Measurements from ENCODE around the gene PTGER1.
"Not testable (repeated sequence)": the region's sequence is repeated elsewhere in the genome, so short reads cannot be mapped to it uniquely, and the experiment has no call there.

The PTGER1 gene, protein sequence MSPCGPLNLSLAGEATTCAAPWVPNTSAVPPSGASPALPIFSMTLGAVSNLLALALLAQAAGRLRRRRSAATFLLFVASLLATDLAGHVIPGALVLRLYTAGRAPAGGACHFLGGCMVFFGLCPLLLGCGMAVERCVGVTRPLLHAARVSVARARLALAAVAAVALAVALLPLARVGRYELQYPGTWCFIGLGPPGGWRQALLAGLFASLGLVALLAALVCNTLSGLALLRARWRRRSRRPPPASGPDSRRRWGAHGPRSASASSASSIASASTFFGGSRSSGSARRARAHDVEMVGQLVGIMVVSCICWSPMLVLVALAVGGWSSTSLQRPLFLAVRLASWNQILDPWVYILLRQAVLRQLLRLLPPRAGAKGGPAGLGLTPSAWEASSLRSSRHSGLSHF

GRCh38 chr19:14475251-14476073, at the start of gene PTGER1:
Gene PTGER1 (minus strand): TSS chr19:14475354. CDS start chr19:14474320, 1,034 bp downstream.
- DNase-seq (ENCODE audit: low spot score): no peak

DNA sequence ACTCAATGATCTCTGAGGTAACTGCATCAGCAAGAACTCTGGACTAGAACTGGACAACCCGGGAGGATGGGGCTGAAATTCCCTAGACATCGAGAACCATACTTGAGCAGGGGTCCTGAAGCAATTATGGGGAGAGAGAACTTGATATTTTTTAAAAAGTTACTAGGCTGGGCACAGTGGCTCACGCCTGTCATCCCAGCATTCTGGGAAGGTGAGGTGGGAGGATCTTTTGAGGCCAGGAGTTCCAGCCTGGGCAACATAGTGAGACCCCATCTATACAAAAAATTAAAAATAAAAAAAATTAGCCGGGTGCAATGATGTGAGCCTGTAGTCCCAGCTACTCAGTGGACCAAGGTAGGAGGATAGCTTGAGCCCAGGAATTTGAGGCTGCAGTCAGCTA, 45.4 kb upstream of the PTGER1 start:
- DNase-seq (ENCODE audit: low spot score): no peak

DNA sequence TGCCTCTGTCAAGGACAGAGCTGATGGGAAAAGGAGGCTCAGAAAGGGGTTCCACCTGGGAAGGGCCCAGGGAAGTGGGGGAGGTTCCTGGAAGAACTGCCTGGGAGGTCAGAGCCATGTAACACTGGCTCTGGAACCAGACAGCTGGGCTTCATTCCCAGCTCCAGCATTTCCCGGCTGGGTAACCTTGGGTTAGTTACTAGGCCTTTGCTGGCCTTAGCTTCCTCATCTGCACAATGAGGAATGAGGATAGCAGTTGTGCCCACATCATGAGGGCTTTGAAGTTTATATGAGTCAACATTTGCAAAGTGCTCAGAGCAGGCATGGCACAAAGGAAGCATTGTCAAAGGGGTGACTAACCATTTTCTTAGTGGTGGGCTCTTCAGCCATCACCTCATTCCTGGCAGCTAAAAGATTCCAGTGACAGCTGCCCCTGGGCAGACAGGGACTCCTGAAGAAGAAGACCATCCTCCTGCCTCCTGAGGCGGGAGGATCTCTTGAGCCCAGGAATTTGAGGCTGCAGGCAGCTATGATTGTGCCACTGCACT, 44.8 kb upstream of the PTGER1 start:
- no peak for DNase-seq (ENCODE audit: low spot score)

DNA sequence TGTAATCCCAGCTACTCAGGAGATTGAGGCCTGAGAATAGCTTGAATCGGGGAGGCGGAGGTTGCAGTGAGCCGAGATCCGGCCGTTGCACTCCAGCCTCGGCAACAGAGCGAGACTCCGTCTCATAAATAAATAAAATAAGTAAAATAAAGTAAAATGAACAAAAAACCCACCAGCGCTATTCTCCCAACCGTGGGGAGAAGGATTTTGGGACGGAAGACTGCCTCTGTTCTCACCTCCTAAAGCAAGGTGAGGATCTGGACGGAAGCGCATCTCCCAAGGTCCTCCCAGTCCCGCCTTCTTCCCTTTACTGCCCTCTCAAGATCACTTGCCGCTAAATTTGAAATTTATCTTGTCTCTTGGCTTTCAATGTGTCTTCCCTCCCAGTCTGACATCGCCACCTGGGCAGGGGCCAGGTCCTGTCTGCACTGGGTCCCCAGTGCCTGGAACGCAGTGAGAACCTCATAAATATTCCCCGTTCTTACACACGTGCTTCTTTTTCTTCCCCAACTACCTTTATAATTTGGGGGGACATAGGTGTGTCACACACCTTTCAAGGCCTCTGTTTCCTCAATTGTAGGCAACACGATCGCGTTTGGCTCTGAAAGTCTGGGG, 44.2 kb upstream of the PTGER1 start:
- no peak for DNase-seq (ENCODE audit: low spot score)

GRCh38 chr19:14517840-14518505, 42.8 kb upstream of the PTGER1 start, which contains the start of gene DNAJB1:
Gene DNAJB1 (minus strand): TSS chr19:14518397. CDS start chr19:14518349, 48 bp downstream.
- peak; percentile 81 for DNase-seq (ENCODE audit: low spot score)

- DNase-seq (ENCODE audit: low spot score): peak; percentile 31
Measured at GRCh38 chr19:14517446-14517839, 42.3 kb upstream of the PTGER1 start.

DNA sequence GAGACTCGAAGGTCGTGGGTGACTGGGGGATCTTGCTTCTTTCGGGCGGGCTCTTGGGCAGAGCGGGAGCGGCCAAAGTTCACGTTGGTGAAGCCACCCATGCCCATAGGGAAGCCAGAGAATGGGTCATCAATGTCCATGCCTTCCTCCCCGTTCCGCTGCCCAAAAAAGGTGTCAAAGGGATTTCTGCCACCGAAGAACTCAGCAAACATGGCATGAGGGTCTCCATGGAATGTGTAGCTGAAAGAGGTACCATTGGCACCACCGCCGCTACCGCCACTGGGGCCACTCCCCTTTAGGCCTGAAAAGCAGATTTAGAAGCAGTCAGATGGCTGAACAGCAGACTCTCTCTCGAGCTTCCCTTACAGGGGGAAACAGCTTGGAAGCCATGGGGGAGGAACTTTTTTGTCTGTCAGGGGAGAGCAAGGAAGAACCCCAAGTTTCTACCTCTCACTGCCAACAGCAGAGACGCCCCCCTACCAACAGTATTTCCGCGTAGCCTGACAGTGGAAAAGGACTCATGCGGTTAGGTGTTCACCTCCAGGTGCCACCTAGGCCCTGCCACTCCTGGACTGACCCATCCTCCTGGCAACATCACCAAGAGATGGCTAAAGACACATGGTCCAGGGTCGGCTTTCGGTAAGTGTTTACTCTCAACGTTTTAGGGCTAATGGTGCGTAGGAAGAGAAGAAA, 41.7 kb upstream of the PTGER1 start:
- peak; percentile 29 for DNase-seq (ENCODE audit: low spot score)

GRCh38 chr19:14516048-14516534, 40.9 kb upstream of the PTGER1 start:
- DNase-seq (ENCODE audit: low spot score): no peak

DNA sequence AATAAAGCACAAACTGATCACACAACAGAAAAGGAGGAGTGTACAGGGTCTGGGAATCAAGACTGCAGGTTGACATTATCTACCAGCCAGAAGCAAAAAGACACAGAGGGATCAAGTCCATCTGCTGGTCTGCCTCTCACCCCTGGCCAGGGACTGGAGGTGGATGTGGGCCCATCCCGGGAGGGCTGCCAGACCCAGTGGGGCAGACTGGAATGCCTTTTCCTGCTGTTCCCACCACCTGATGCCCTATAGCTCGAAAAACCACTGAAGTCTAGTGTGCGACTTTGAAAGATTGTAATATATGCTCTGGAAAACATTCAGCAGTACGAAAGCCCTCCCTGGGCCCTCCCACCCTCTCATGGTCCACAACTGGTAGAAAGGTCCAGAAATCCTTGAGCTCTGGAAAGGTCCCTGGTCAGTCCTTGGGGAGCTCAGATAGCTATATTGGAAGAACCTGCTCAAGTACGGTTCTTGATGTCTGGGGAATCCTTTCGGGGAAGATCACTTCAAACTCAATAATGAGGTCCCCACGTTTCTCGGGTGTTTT, 40.4 kb upstream of the PTGER1 start:
- no peak for DNase-seq (ENCODE audit: low spot score)

DNA sequence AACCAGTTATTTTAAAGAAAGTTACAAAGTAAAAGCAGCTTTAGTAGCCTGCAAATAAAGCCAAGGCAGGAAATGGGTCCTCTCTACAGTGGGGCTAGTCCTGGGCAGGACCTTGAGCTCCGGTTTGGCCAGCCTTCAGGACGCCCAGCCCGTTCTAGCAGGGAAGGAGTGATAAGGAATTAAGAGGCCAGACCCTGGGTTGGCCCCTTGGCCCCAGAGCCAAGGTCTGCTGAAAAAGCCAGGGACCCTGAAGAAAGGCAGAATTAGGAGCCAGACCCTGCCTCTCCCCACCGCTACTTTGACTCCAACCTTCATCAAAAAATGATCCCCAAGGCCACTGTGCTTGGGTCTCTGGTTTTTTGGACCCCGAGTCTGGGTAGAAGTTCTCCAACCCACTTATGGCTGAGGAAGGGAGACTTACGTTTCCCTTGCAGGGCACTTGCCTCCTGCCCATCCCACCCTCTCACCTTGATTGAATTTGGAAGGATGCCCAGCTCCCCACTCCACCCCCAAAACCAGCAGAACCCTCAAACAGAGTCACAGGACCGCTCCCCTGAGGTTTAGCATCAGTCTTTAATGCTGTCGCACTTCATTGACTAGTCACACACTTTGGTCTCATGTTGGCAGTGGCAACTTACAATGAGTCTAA, 39.2 kb upstream of the PTGER1 start:
- no peak for DNase-seq (ENCODE audit: low spot score)

DNA sequence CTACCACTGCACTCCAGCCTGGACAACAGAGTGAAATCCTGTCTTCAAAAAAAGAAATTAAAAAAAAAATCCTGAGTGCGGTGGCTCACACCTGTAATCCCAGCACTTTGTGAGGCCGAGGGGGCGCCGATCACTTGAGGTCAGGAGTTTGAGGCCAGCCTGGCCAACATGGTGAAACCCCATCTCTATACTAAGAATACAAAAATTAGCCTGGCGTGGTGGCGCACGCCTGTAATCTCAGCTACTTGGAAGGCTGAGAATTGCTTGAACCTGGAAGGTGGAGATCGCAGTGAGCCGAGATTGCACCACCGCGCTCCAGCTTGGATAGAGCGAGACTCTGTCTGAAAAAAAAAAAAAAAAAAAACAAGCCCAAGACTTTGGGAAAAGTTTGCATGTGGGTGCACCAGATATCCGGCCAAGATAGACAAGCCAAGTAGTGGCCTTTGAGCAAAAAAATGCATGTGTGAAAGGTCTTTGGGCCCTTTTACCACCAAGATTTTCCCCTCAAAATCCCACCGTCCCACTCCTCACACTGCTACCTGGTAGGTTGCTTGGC, 37.3 kb upstream of the PTGER1 start:
- no peak for DNase-seq (ENCODE audit: low spot score)

DNA sequence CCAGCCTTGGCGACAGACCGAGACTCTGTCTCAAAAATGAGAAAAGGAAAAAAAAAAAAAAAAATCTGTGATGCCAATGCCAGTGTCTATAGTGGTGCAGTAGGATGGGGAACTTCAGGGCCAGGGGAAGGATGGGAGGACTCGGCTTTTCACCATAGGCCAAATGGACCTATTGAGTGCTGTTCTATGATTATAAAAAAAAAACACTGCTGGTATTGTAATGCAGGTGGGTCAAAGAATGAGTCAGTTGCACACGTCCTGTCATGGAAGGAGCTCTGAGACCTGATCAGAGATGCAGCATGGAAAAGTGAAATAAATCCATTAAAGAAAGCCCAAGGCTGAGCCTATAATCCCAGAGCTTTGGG, 36.1 kb upstream of the PTGER1 start:
- no peak for DNase-seq (ENCODE audit: low spot score)

GRCh38 chr19:14510311-14511228, 35.4 kb upstream of the PTGER1 start:
- peak; percentile 68 for DNase-seq (ENCODE audit: low spot score)

DNA sequence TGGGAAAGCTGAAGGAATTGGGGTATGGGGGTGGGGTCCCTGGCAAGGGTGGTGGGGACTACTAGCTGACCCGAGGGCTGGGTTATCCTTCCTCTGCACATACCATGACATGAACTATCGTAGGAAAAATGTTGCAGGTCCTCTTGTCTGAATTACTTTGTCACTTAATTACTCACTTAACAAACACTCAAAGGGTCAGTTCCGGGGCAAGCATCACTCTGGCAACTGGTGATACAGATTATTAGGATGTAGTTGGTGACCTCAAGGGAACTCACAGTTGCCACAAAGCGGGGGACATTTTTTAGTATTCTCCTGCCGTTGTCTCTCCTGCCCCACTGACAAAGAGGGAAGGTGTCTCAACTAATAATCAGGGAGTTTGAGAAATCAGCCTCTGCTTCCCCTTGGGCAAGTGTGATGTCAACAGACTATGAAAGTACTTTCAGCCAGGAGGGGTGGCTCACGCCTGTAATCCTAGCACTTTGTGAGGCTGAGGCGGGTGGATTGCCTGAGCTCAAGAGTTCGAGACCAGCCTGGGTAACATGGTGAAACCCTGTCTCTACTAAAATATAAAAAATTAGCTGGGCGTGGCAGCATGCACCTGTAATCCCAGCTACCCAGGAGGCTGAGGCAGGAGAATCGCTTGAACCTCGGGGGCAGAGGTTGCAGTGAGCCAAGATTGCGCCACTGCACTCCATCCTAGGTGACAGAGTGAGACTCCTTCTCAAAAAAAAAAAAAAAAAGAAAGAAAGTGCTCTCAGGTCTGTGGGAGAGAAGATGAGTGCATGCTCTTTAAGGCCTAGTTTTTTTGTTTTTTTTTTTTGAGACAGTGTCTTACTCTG, 32.8 kb upstream of the PTGER1 start:
- DNase-seq (ENCODE audit: low spot score): no peak

GRCh38 chr19:14505488-14506239, 30.5 kb upstream of the PTGER1 start:
- no peak for DNase-seq (ENCODE audit: low spot score)

DNA sequence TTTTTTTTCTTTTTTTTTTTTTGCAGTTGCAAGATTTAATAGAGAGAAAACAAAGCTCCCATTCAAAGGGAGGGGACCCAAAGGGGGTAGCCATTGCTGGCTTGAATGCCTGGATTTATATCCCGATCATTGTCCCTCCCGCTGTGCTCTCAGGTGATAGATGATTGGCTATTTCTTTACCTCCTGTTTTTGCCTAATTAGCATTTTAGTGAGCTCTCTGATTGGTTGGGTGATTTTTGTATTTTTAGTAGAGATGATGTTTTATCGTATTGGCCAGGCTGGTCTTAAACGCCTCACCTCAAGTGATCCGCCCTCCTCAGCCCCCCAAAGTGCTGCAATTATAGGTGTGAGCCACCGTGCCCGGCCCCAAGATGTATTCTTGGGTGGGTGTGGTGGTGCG, 29.4 kb upstream of the PTGER1 start:
- not testable (repeated sequence) for DNase-seq (ENCODE audit: low spot score)

- DNase-seq (ENCODE audit: low spot score): no peak
Measured at GRCh38 chr19:14503285-14503684, 28.1 kb upstream of the PTGER1 start.
